Neuronal stem cell (in vitro differentiated cells): ENCODE results near the gene MTUS2.

Experiments used
- DNase-seq: peaks from one replicate; pipeline ENCODE4 v3.0.0-alpha.2; 2013; ENCODE audit warnings: low spot score
- H2AFZ ChIP-seq: one replicate; pipeline ENCODE4 v1.6.1; 2013; ENCODE audit warnings: mild to moderate bottlenecking, low read length, inconsistent platforms
- H2AK5ac ChIP-seq: 2 replicates; pipeline ENCODE4 v1.6.1; 2013; ENCODE audit warnings: low read depth, mild to moderate bottlenecking, inconsistent platforms, low read length, moderate library complexity, mixed read lengths
- H2BK120ac ChIP-seq: 2 replicates; pipeline ENCODE4 v1.6.1; 2013; ENCODE audit warnings: low read depth, mild to moderate bottlenecking, inconsistent platforms, low read length, moderate library complexity, mixed read lengths
- H2BK12ac ChIP-seq: one replicate; pipeline ENCODE4 v1.6.1; 2013; ENCODE audit warnings: low read length, inconsistent platforms
- H2BK15ac ChIP-seq: 2 replicates; pipeline ENCODE4 v1.6.1; 2013; ENCODE audit warnings: mild to moderate bottlenecking, low read length, inconsistent platforms, mixed read lengths
- H2BK5ac ChIP-seq: one replicate; pipeline ENCODE4 v1.6.1; 2013; ENCODE audit warnings: inconsistent platforms, mild to moderate bottlenecking, low read length, moderate library complexity
- H3K14ac ChIP-seq: one replicate; pipeline ENCODE4 v1.6.1; 2013; ENCODE audit warnings: low read length, inconsistent platforms
- H3K18ac ChIP-seq: 2 replicates; pipeline ENCODE4 v1.6.1; 2013; ENCODE audit warnings: low read length, inconsistent platforms
- H3K23ac ChIP-seq: 2 replicates; pipeline ENCODE4 v1.6.1; 2013; ENCODE audit warnings: low read depth, mild to moderate bottlenecking, mixed read lengths, low read length, inconsistent platforms; ENCODE audit not compliant: poor library complexity
- H3K27ac ChIP-seq: replicated peaks from 3 replicates; pipeline ENCODE4 v1.5.1; 2013; ENCODE audit warnings: low read length, inconsistent platforms
- H3K27me3 ChIP-seq, 3 experiments: 2 replicates each; pipeline ENCODE4 v1.6.1; 2013; ENCODE audit warnings: low read length in 3 of 3, mild to moderate bottlenecking in 2 of 3, inconsistent platforms in 1 of 3, low read depth in 1 of 3, mixed read lengths in 1 of 3, moderate library complexity in 1 of 3; ENCODE audit not compliant: control insufficient read depth in 3 of 3, insufficient read depth in 3 of 3
- H3K36me3 ChIP-seq, 2 donors: replicated peaks in 1 of 2; 2 replicates each; pipeline ENCODE4 v1.6.1; 2013; ENCODE audit warnings: low read length in 2 of 2; ENCODE audit not compliant: control insufficient read depth in 2 of 2, insufficient read depth in 2 of 2
- H3K4ac ChIP-seq: 2 replicates; pipeline ENCODE4 v1.6.1; 2013; ENCODE audit warnings: inconsistent platforms, mild to moderate bottlenecking, low read length, moderate library complexity
- H3K4me1 ChIP-seq, 2 donors: 1 replicate in 1 of 2; 2 replicates in 1 of 2; pipeline ENCODE4 v1.6.1; 2013; ENCODE audit warnings: low read length in 2 of 2, low read depth in 1 of 2; ENCODE audit not compliant: control insufficient read depth in 2 of 2, insufficient read depth in 1 of 2
- H3K4me2 ChIP-seq: one replicate; pipeline ENCODE4 v1.6.1; 2013; ENCODE audit warnings: mild to moderate bottlenecking, low read length, inconsistent platforms; ENCODE audit not compliant: insufficient read depth, poor library complexity, severe bottlenecking
- H3K4me3 ChIP-seq, 2 donors: 2 replicates each; pipeline ENCODE4 v1.5.1; 2013; ENCODE audit warnings: low read length in 2 of 2, mild to moderate bottlenecking in 2 of 2, inconsistent platforms in 1 of 2, moderate library complexity in 1 of 2
- H3K79me1 ChIP-seq: one replicate; pipeline ENCODE4 v1.6.1; 2013; ENCODE audit warnings: low read depth, mild to moderate bottlenecking, inconsistent platforms, low read length, moderate library complexity
- H3K9ac ChIP-seq: one replicate; pipeline ENCODE4 v1.6.1; 2013; ENCODE audit warnings: mild to moderate bottlenecking, low read depth, low read length, inconsistent platforms; ENCODE audit not compliant: poor library complexity
- H3K9me3 ChIP-seq, 2 donors: replicated peaks in 1 of 2; 2 replicates each; pipeline versions ENCODE3 to v1.6.1; 2013; ENCODE audit warnings: low read length in 2 of 2, mild to moderate bottlenecking in 2 of 2, inconsistent platforms in 1 of 2, low read depth in 1 of 2, mixed read lengths in 1 of 2, moderate library complexity in 1 of 2; ENCODE audit not compliant: control insufficient read depth in 2 of 2, insufficient read depth in 1 of 2
- H4K8ac ChIP-seq: one replicate; pipeline ENCODE4 v1.6.1; 2013; ENCODE audit warnings: low read depth, mild to moderate bottlenecking, inconsistent platforms, low read length, moderate library complexity
- H4K91ac ChIP-seq: one replicate; pipeline ENCODE4 v1.6.1; 2013; ENCODE audit warnings: low read length, low read depth, mild to moderate bottlenecking, inconsistent platforms; ENCODE audit not compliant: poor library complexity
- WGBS, 2 donors: extraction: QIAGEN DNeasy Blood & Tissue Kit; methylation state at CpG; one replicate each; pipeline ENCODE4 v1.1.7; 2013; ENCODE audit warnings: missing lambda C conversion rate in 2 of 2, mixed read lengths in 1 of 2; ENCODE audit not compliant: insufficient read length in 2 of 2, insufficient replicate concordance in 1 of 2; ENCODE audit errors: extremely low coverage in 2 of 2; 5-methylcytosine and 5-hydroxymethylcytosine counted together

The MTUS2 gene

GRCh38 chr13:29292045-29292444 lies 471.9 kb downstream of the MTUS2 start:
- WGBS, 2 donors, result no CpG with 5 or more reads among the region's 3 CpGs
- Histone ChIP-seq H3K4me1 (peaks cover 0 to 2% of the 10 kb centered on the region in 2 donors), H2BK5ac (no peak overlapping the region), H3K27ac (no peak overlapping the region), H2AK5ac (no peak overlapping the region), H3K79me1 (no peaks in the 10 kb centered on the region), H3K23ac (no peak overlapping the region), H4K91ac (no peak overlapping the region), H3K27me3 (no peaks in the 10 kb centered on the region), H2BK120ac (no peak overlapping the region), H2AFZ (no peak overlapping the region), H2BK15ac (no peak overlapping the region), H3K14ac (no peak overlapping the region), H3K9ac (no peak overlapping the region), H3K4me3 (no peak overlapping the region), H3K9me3 (no peaks in the 10 kb centered on the region), H4K8ac (no peak overlapping the region), H3K36me3 (no peaks in the 10 kb centered on the region), H3K4ac (no peak overlapping the region), H2BK12ac (no peak overlapping the region), H3K18ac (no peak overlapping the region), H3K4me2 (no peak overlapping the region)
- no peak for DNase-seq

- Histone ChIP-seq H2BK12ac (no peak overlapping the region), H2BK5ac (no peak overlapping the region), H2BK120ac (no peak overlapping the region), H3K4me3 (no peak overlapping the region), H2BK15ac (no peak overlapping the region), H4K8ac (no peak overlapping the region), H3K9me3 (no peaks in the 10 kb centered on the region), H3K4ac (no peak overlapping the region), H3K4me2 (no peak overlapping the region), H2AK5ac (no peak overlapping the region), H3K27me3 (no peaks in the 10 kb centered on the region), H3K9ac (no peak overlapping the region), H3K27ac (no peak overlapping the region), H4K91ac (no peak overlapping the region), H2AFZ (no peak overlapping the region), H3K14ac (no peak overlapping the region), H3K79me1 (no peaks in the 10 kb centered on the region), H3K18ac (no peak overlapping the region), H3K36me3 (no peaks in the 10 kb centered on the region), H3K23ac (no peak overlapping the region), H3K4me1 (peaks cover 0 to 2% of the 10 kb centered on the region in 2 donors)
- no peak for DNase-seq
- WGBS, 2 donors, result no CpG with 5 or more reads among the region's 1 CpG
Measured at GRCh38 chr13:29294821-29295220, 474.7 kb downstream of the MTUS2 start.

GRCh38 chr13:29301027-29301426 lies 480.9 kb downstream of the MTUS2 start:
- H2BK15ac ChIP-seq, result no peak overlapping the region
- no peaks in the 10 kb centered on the region for H3K36me3 ChIP-seq
- H3K14ac ChIP-seq, result no peak overlapping the region
- H3K4me3 ChIP-seq, result no peak overlapping the region
- no peak overlapping the region for H2AFZ ChIP-seq
- no peak overlapping the region for H2AK5ac ChIP-seq
- DNase-seq, result no peak
- no peaks in the 10 kb centered on the region for H3K79me1 ChIP-seq
- no peak overlapping the region for H2BK5ac ChIP-seq
- no peak overlapping the region for H3K4ac ChIP-seq
- no peak overlapping the region for H3K27ac ChIP-seq
- no peaks in the 10 kb centered on the region for H3K4me1 ChIP-seq
- no peak overlapping the region for H3K9ac ChIP-seq
- no peak overlapping the region for H4K91ac ChIP-seq
- H3K18ac ChIP-seq, result no peak overlapping the region
- H3K23ac ChIP-seq, result no peak overlapping the region
- H2BK12ac ChIP-seq, result no peak overlapping the region
- no peaks in the 10 kb centered on the region for H3K27me3 ChIP-seq
- WGBS, 2 donors, result no CpG with 5 or more reads among the region's 1 CpG
- no peak overlapping the region for H2BK120ac ChIP-seq
- H4K8ac ChIP-seq, result no peak overlapping the region
- no peak overlapping the region for H3K4me2 ChIP-seq
- H3K9me3 ChIP-seq, result peaks cover 0 to 2% of the 10 kb centered on the region in 2 donors

GRCh38 chr13:29304148-29304547 lies 484.0 kb downstream of the MTUS2 start:
- DNase-seq, result no peak
- H3K4me2 ChIP-seq, result no peak overlapping the region
- no peak overlapping the region for H2BK120ac ChIP-seq
- H4K91ac ChIP-seq, result no peak overlapping the region
- no peak overlapping the region for H2BK5ac ChIP-seq
- H4K8ac ChIP-seq, result no peak overlapping the region
- H3K4me1 ChIP-seq, result no peaks in the 10 kb centered on the region
- no peaks in the 10 kb centered on the region for H3K36me3 ChIP-seq
- H3K9me3 ChIP-seq, result peaks cover 0 to 2% of the 10 kb centered on the region in 2 donors
- H2BK12ac ChIP-seq, result no peak overlapping the region
- no peak overlapping the region for H3K23ac ChIP-seq
- H3K9ac ChIP-seq, result no peak overlapping the region
- H3K14ac ChIP-seq, result no peak overlapping the region
- H2AFZ ChIP-seq, result no peak overlapping the region
- no peak overlapping the region for H3K18ac ChIP-seq
- no peak overlapping the region for H3K4ac ChIP-seq
- no peaks in the 10 kb centered on the region for H3K79me1 ChIP-seq
- no peak overlapping the region for H2AK5ac ChIP-seq
- no peak overlapping the region for H3K27ac ChIP-seq
- H2BK15ac ChIP-seq, result no peak overlapping the region
- H3K27me3 ChIP-seq, result no peaks in the 10 kb centered on the region
- H3K4me3 ChIP-seq, result no peak overlapping the region
